ENCODE results near the gene MT1H. TPM values are rescaled to one million over a fixed set of nuclear protein-coding genes. Genes with fewer than 3 reads are reported as not detected.

Gene MT1H
- total and polyA plus RNA-seq, 2 of the 13 experiments (the other 11 are each of a cell fraction or from before 2014, with no cell fraction given): 0.60 TPM; not detected in 1

- TF ChIP-seq HNRNPLL (IDR thresholded peaks at IDR 0.05; ENCODE audit: low read depth, low read length, poor library complexity, severe bottlenecking) (peak; percentile 51), SMARCC2 (IDR thresholded peaks at IDR 0.05) (no peak), ZFP62 (CRISPR knock-in tag; IDR thresholded peaks at IDR 0.05) (no peak), RXRA (CRISPR knock-in tag; IDR thresholded peaks at IDR 0.05) (0 out of 2 replicates have a peak, but pooled peaks have one; percentile 23), TRIM22 (IDR thresholded peaks at IDR 0.05) (no peak), SPEN (CRISPR knock-in tag; IDR thresholded peaks at IDR 0.05; ENCODE audit: low read depth) (0 out of 2 replicates have a peak, but pooled peaks have one; percentile 26), ZNF160 (CRISPR knock-in tag; IDR thresholded peaks at IDR 0.05) (no peak), ISL2 (CRISPR knock-in tag; IDR thresholded peaks at IDR 0.05) (no peak), ZFX (CRISPR knock-in tag; IDR thresholded peaks at IDR 0.05; ENCODE audit: low read depth) (peak; percentile 40; the same call in 1 of the 2 replicates), ZNF101 (CRISPR knock-in tag; IDR thresholded peaks at IDR 0.05; ENCODE audit: borderline replicate concordance, low read depth) (no peak), ZNF563 (CRISPR knock-in tag; IDR thresholded peaks at IDR 0.05) (peak; percentile 46; the same call in 1 of the 2 replicates), EP300 (IDR thresholded peaks at IDR 0.05; ENCODE audit: low read depth in 2 of 2, low read length in 2 of 2) (no peak), EP300 (CRISPR knock-in tag; IDR thresholded peaks at IDR 0.05; ENCODE audit: borderline replicate concordance) (no peak), ZBTB38 (CRISPR knock-in tag; IDR thresholded peaks at IDR 0.05) (peak; percentile 55; the same call in 1 of the 2 replicates), PHF8 (CRISPR knock-in tag; IDR thresholded peaks at IDR 0.05) (peak; percentile 26; the same call in 1 of the 2 replicates), NRL (CRISPR knock-in tag; IDR thresholded peaks at IDR 0.05; ENCODE audit: borderline replicate concordance) (no peak), YEATS2 (CRISPR knock-in tag; IDR thresholded peaks at IDR 0.05; ENCODE audit: borderline replicate concordance) (no peak), ZFY (CRISPR knock-in tag; IDR thresholded peaks at IDR 0.05) (no peak; the same call in 1 of the 2 replicates)
- TF ChIP-seq, protein P1, sequence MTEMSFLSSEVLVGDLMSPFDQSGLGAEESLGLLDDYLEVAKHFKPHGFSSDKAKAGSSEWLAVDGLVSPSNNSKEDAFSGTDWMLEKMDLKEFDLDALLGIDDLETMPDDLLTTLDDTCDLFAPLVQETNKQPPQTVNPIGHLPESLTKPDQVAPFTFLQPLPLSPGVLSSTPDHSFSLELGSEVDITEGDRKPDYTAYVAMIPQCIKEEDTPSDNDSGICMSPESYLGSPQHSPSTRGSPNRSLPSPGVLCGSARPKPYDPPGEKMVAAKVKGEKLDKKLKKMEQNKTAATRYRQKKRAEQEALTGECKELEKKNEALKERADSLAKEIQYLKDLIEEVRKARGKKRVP (CRISPR knock-in tag; IDR thresholded peaks at IDR 0.05): no peak
- TF ChIP-seq, protein P2, sequence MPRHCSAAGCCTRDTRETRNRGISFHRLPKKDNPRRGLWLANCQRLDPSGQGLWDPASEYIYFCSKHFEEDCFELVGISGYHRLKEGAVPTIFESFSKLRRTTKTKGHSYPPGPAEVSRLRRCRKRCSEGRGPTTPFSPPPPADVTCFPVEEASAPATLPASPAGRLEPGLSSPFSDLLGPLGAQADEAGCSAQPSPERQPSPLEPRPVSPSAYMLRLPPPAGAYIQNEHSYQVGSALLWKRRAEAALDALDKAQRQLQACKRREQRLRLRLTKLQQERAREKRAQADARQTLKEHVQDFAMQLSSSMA (CRISPR knock-in tag; IDR thresholded peaks at IDR 0.05): no peak
- TF ChIP-seq, protein P3, sequence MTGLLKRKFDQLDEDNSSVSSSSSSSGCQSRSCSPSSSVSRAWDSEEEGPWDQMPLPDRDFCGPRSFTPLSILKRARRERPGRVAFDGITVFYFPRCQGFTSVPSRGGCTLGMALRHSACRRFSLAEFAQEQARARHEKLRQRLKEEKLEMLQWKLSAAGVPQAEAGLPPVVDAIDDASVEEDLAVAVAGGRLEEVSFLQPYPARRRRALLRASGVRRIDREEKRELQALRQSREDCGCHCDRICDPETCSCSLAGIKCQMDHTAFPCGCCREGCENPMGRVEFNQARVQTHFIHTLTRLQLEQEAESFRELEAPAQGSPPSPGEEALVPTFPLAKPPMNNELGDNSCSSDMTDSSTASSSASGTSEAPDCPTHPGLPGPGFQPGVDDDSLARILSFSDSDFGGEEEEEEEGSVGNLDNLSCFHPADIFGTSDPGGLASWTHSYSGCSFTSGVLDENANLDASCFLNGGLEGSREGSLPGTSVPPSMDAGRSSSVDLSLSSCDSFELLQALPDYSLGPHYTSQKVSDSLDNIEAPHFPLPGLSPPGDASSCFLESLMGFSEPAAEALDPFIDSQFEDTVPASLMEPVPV (CRISPR knock-in tag; IDR thresholded peaks at IDR 0.05): no peak
- TF ChIP-seq, protein P4, sequence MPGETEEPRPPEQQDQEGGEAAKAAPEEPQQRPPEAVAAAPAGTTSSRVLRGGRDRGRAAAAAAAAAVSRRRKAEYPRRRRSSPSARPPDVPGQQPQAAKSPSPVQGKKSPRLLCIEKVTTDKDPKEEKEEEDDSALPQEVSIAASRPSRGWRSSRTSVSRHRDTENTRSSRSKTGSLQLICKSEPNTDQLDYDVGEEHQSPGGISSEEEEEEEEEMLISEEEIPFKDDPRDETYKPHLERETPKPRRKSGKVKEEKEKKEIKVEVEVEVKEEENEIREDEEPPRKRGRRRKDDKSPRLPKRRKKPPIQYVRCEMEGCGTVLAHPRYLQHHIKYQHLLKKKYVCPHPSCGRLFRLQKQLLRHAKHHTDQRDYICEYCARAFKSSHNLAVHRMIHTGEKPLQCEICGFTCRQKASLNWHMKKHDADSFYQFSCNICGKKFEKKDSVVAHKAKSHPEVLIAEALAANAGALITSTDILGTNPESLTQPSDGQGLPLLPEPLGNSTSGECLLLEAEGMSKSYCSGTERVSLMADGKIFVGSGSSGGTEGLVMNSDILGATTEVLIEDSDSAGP (CRISPR knock-in tag; IDR thresholded peaks at IDR 0.05; ENCODE audit: borderline replicate concordance): no peak; the same call in 1 of the 2 replicates
Measured at GRCh38 chr16:56632156-56632847, 37.3 kb upstream of the MT1H start, which contains the start of gene MT1M (continued).

Measured in HepG2 (cell line).